K562 (cell line): ENCODE results near the gene COPB2. TPM values are rescaled to one million over a fixed set of nuclear protein-coding genes. Genes with fewer than 3 reads are reported as not detected.

ENCODE experiments used
- ATAC-seq: fragments of 200-7000 bp; cut with Tn5 transposase; 3 replicates; pipeline ENCODE4 v1.9.1; 2020; ENCODE audit warnings: moderate library complexity
- BruUV-seq: library from RNA; stranded (reverse); fragments of 400-500 nt; replicated peaks from 2 replicates; lab custom pipeline; 2021; lab: Mats Ljungman, UMichigan
- CTCF ChIA-PET: fragments of 300-600 bp; formaldehyde crosslinking; extraction: SDS; loops from one replicate; lab custom pipeline; 2021; ENCODE audit warnings: low intra/inter-chr PET ratio; lab: Yijun Ruan, JAX
- POLR2A ChIA-PET: fragments of 300-600, 350-650 bp; sonication (Branson Sonifier 250); formaldehyde crosslinking; extraction: SDS; loops from one replicate; lab custom pipeline; 2021; ENCODE audit warnings: antibody characterized with exemption, inconsistent platforms; lab: Yijun Ruan, JAX
- DNase-seq, 4 experiments: peaks; one replicate each; pipeline versions ENCODE4 v3.0.0 to v3.0.0-alpha.2; 2011 to 2018; ENCODE audit warnings: low spot score in 3 of 4, mixed read lengths in 3 of 4; ENCODE audit errors: extremely low read depth in 1 of 4
- FAIRE-seq: peaks from 2 replicates; lab custom pipeline; 2011; peaks lifted over from hg19 to GRCh38; lab: Jason Lieb, UNC
- H2AFZ ChIP-seq: 2 replicates; pipeline ENCODE4 v1.6.0; 2011; ENCODE audit warnings: low read depth, low read length, control low read depth, inconsistent platforms
- H3K27ac ChIP-seq: fragments of 200-600 bp; 3 replicates; pipeline ENCODE4 v1.8.0; 2011; ENCODE audit warnings: low read depth, mild to moderate bottlenecking, control low read depth, inconsistent platforms, low read length, moderate library complexity, mixed read lengths; ENCODE audit errors: extremely low read depth
- H3K27me3 ChIP-seq, 2 experiments: fragments of 300-600 bp in 1 of 2; 2 replicates in 1 of 2; 3 replicates in 1 of 2; pipeline versions ENCODE4 v1.6.0 to v1.8.0; 2011; ENCODE audit warnings: inconsistent platforms in 2 of 2, low read length in 2 of 2, mild to moderate bottlenecking in 1 of 2, mixed read lengths in 1 of 2, moderate library complexity in 1 of 2; ENCODE audit not compliant: control insufficient read depth in 2 of 2, insufficient read depth in 2 of 2
- H3K36me3 ChIP-seq: fragments of 300-600 bp; 3 replicates; pipeline ENCODE4 v1.8.0; 2011; ENCODE audit warnings: mild to moderate bottlenecking, low read length, inconsistent platforms; ENCODE audit not compliant: control insufficient read depth, insufficient read depth
- H3K4me1 ChIP-seq, 2 experiments: fragments of 200-600 bp in 1 of 2; replicated peaks in 1 of 2; 2 replicates in 1 of 2; 3 replicates in 1 of 2; pipeline versions ENCODE4 v1.5.1 to v1.8.0; 2011; ENCODE audit warnings: inconsistent platforms in 2 of 2, low read length in 2 of 2, mild to moderate bottlenecking in 1 of 2, mixed read lengths in 1 of 2, moderate library complexity in 1 of 2; ENCODE audit not compliant: control insufficient read depth in 2 of 2, insufficient read depth in 2 of 2
- H3K4me2 ChIP-seq: 2 replicates; pipeline ENCODE4 v1.6.1; 2011; ENCODE audit warnings: low read length, control low read depth, inconsistent platforms, mixed read lengths; ENCODE audit not compliant: insufficient read depth
- H3K4me3 ChIP-seq: fragments of 200-600 bp; sonication (generic), shearing (Covaris generic); 2 replicates; pipeline ENCODE4 v1.5.1; 2016; ENCODE audit warnings: control low read depth, inconsistent platforms
- H3K79me2 ChIP-seq: fragments of 200-600 bp; 3 replicates; pipeline ENCODE4 v1.8.0; 2011; ENCODE audit warnings: low read length, inconsistent platforms; ENCODE audit not compliant: control insufficient read depth, insufficient read depth
- H3K9ac ChIP-seq, 2 experiments: 2 replicates each; pipeline versions ENCODE4 v1.6.0 to v1.6.1; 2011; ENCODE audit warnings: low read depth in 2 of 2, low read length in 2 of 2, control low read depth in 1 of 2, inconsistent platforms in 1 of 2, mild to moderate bottlenecking in 1 of 2, mixed read lengths in 1 of 2; ENCODE audit not compliant: insufficient read depth in 1 of 2
- H3K9me1 ChIP-seq: one replicate; pipeline ENCODE4 v1.6.0; 2011; ENCODE audit warnings: inconsistent platforms, mild to moderate bottlenecking, low read length, moderate library complexity; ENCODE audit not compliant: control insufficient read depth, insufficient read depth
- H3K9me3 ChIP-seq: replicated peaks from 2 replicates; pipeline ENCODE4 v1.5.1; 2011; ENCODE audit warnings: low read depth, low read length, inconsistent platforms; ENCODE audit not compliant: control insufficient read depth, insufficient read depth
- H4K20me1 ChIP-seq: replicated peaks from 2 replicates; pipeline ENCODE4 v1.6.1; 2011; ENCODE audit warnings: low read length, inconsistent platforms, mixed read lengths; ENCODE audit not compliant: control insufficient read depth, insufficient read depth
- RFX1 ChIP-seq: fragments of 450-650 bp; IDR thresholded peaks from 2 replicates; pipeline ENCODE4 v1.6.1; 2016; ENCODE audit warnings: mild to moderate bottlenecking, moderate library complexity
- SLC30A9 ChIP-seq: fragments of 250-450 bp; sonication (Bioruptor Pico); IDR thresholded peaks from 2 replicates; pipeline ENCODE4 v1.8.0; 2022; ENCODE audit warnings: mild to moderate bottlenecking, moderate library complexity
- TEAD1 ChIP-seq, 2 experiments: fragments of 450-650 bp in 1 of 2; sonication (generic) in 1 of 2; formaldehyde crosslinking; IDR thresholded peaks; 2 replicates each; pipeline versions ENCODE4 v1.4.0 to v1.8.0; 2020 to 2022; ENCODE audit warnings: mild to moderate bottlenecking in 2 of 2, missing genetic modification reagents in 1 of 2
- UBTF ChIP-seq, 2 experiments: IDR thresholded peaks; 2 replicates each; pipeline ENCODE4 v1.6.1; 2012; ENCODE audit warnings: improper control_type of control experiment in 2 of 2, low read depth in 2 of 2, low read length in 2 of 2, borderline replicate concordance in 1 of 2
- ZBTB17 ChIP-seq: fragments of 450-650 bp; formaldehyde crosslinking; IDR thresholded peaks from 2 replicates; pipeline ENCODE4 v1.4.0; 2020; ENCODE audit warnings: mild to moderate bottlenecking
- WGBS: fragments of 100-300 bp; shearing (Covaris generic); methylation state at CpG from one replicate; pipeline ENCODE4 v1.1.6; 2016; ENCODE audit warnings: low coverage, mixed read lengths; ENCODE audit not compliant: insufficient coverage; ENCODE audit errors: missing lambda C conversion rate; 5-methylcytosine and 5-hydroxymethylcytosine counted together
- in situ Hi-C: fragments of 300-500 bp; cut with MboI; formaldehyde crosslinking; loops from 4 replicates; pipeline ENCODE4 v1.15.0; 2018; ENCODE audit warnings: inconsistent platforms, mixed read lengths
- intact Hi-C: fragments of 100-400 bp; cut with micrococcal nuclease; formaldehyde crosslinking; loops from 2 replicates; pipeline ENCODE4 v1.14.2; 2022
- polyA plus RNA-seq, 8 experiments: library from polyadenylated mRNA; depleted of rRNA in 4 of 8; stranded (reverse) in 5 of 8; unstranded in 3 of 8; fragments of >200 nt; fragmentation: Nextera tagmentation in 2 of 8; fragmentation: Illumina TruSeq in 1 of 8; extraction: Ambion mirVana in 2 of 8; extraction: Trizol in 1 of 8; gene quantifications; 2 replicates each; pipeline versions ENCODE4 v1.2.1 to v1.2.3, GENCODE V29; 2011 to 2014; ENCODE audit warnings: inconsistent platforms in 1 of 8, missing spikeins in 1 of 8
- total RNA-seq, 7 experiments: library from RNA; depleted of rRNA in 6 of 7; stranded (reverse); fragments of >200 nt in 6 of 7; fragmentation: Illumina TruSeq in 2 of 7; extraction: Trizol in 2 of 7; gene quantifications; 2 replicates each; pipeline versions ENCODE4 v1.2.1 to v1.2.3, GENCODE V29; 2011 to 2021; ENCODE audit warnings: low replicate concordance in 1 of 7

The COPB2 gene
- total and polyA plus RNA-seq, 9 of the 15 experiments (the other 6 are each of a cell fraction or from before 2014, with no cell fraction given), result 64.3 to 189 (median 130) TPM

GRCh38 chr3:139434764-139435307 is 45.4 kb upstream of the COPB2 start (continued):
- TF ChIP-seq TEAD1 (CRISPR knock-in tag; IDR thresholded peaks at IDR 0.05), result no peak

- Histone ChIP-seq H3K27me3 (peaks cover 0 to 7% of the 10 kb centered on the region in 2 experiments; a peak in 1 of 5 replicates), H3K36me3 (no peaks in the 10 kb centered on the region), H3K4me2 (no peak overlapping the region), H4K20me1 (no peaks in the 10 kb centered on the region), H3K4me3 (no peak overlapping the region), H3K4me1 (no peaks in the 10 kb centered on the region), H3K27ac (no peak overlapping the region), H2AFZ (no peak overlapping the region), H3K79me2 (no peaks in the 10 kb centered on the region), H3K9me3 (no peaks in the 10 kb centered on the region), H3K9me1 (no peaks in the 10 kb centered on the region), H3K9ac (no peak overlapping the region)
- no TSS peak for BruUV-seq
- FAIRE-seq, result no peak
- no peak for ATAC-seq
- intact Hi-C loops (no loop called here), in situ Hi-C loops (no loop called here)
- WGBS, result 0% methylated on average over 1 of the region's 1 CpG
- POLR2A ChIA-PET, result no interaction called here
- CTCF ChIA-PET, result no interaction called here
- no peak for TF ChIP-seq SLC30A9
- TF ChIP-seq ZBTB17 (CRISPR knock-in tag), result no peak
- TF ChIP-seq UBTF (IDR thresholded peaks at IDR 0.05; ENCODE audit: borderline replicate concordance in 1 of 2, low read depth in 2 of 2, low read length in 2 of 2), result no peak
- peak; percentile 46; the same call in 1 of the 2 replicates for TF ChIP-seq RFX1
- no peak for DNase-seq
Observed at GRCh38 chr3:139434228-139434627, 44.8 kb upstream of the COPB2 start.
